Measurements from ENCODE around the gene HIBADH.

Gene HIBADH

GRCh38 chr7:27482219-27482618, 180.5 kb downstream of the HIBADH start:
- no peaks in the 10 kb centered on the region for H3K27me3 ChIP-seq
- no peak for TF ChIP-seq CTCF (IDR thresholded peaks at IDR 0.05; ENCODE audit: low read depth, low read length)
- H3K4me3 ChIP-seq (ENCODE audit: low read depth, low read length) = no peak overlapping the region
- peaks cover 8% of the 10 kb centered on the region for H3K4me1 ChIP-seq
- DNase-seq = no peak
- no peaks in the 10 kb centered on the region for H3K9me3 ChIP-seq
- H3K36me3 ChIP-seq = no peaks in the 10 kb centered on the region

GRCh38 chr7:27478556-27478955, 184.1 kb downstream of the HIBADH start:
- TF ChIP-seq CTCF (IDR thresholded peaks at IDR 0.05; ENCODE audit: low read depth, low read length) = no peak
- DNase-seq = no peak

GRCh38 chr7:27478084-27478483, 184.6 kb downstream of the HIBADH start:
- Histone ChIP-seq H3K9me3 (no peaks in the 10 kb centered on the region), H3K36me3 (no peaks in the 10 kb centered on the region), H3K4me1 (peaks cover 8% of the 10 kb centered on the region), H3K4me3 (ENCODE audit: low read depth, low read length) (no peak overlapping the region), H3K27me3 (no peaks in the 10 kb centered on the region)
- no peak for TF ChIP-seq CTCF (IDR thresholded peaks at IDR 0.05; ENCODE audit: low read depth, low read length)
- DNase-seq = no peak

More at GRCh38 chr7:27478556-27478955, 184.1 kb downstream of the HIBADH start:
- Histone ChIP-seq H3K4me3 (ENCODE audit: low read depth, low read length) (no peak overlapping the region), H3K36me3 (no peaks in the 10 kb centered on the region), H3K4me1 (peaks cover 8% of the 10 kb centered on the region), H3K27me3 (no peaks in the 10 kb centered on the region), H3K9me3 (no peaks in the 10 kb centered on the region)

- no peak for DNase-seq
- Histone ChIP-seq H3K9me3 (no peaks in the 10 kb centered on the region), H3K4me3 (ENCODE audit: low read depth, low read length) (no peak overlapping the region), H3K27me3 (no peaks in the 10 kb centered on the region), H3K4me1 (peaks cover 8% of the 10 kb centered on the region), H3K36me3 (no peaks in the 10 kb centered on the region)
- no peak for TF ChIP-seq CTCF (IDR thresholded peaks at IDR 0.05; ENCODE audit: low read depth, low read length)
Measured at GRCh38 chr7:27476493-27476892, 186.2 kb downstream of the HIBADH start.
